ENCODE data around the gene SLC25A12.

SLC25A12 gene

GRCh38 chr2:171883275-171883893 lies 10.7 kb downstream of the SLC25A12 start:
- no peak for DNase-seq (ENCODE audit: low read depth in 2 of 2)

GRCh38 chr2:171882089-171882769 lies 11.8 kb downstream of the SLC25A12 start:
- no peak for DNase-seq (ENCODE audit: low read depth in 2 of 2)

GRCh38 chr2:171880774-171881173 lies 13.3 kb downstream of the SLC25A12 start:
- DNase-seq (ENCODE audit: low read depth in 2 of 2), result no peak

GRCh38 chr2:171879865-171880264 lies 14.2 kb downstream of the SLC25A12 start:
- DNase-seq (ENCODE audit: low read depth in 2 of 2), result no peak

- no peak for DNase-seq (ENCODE audit: low read depth in 2 of 2)
Measured at GRCh38 chr2:171878481-171878993, 15.5 kb downstream of the SLC25A12 start.

- no peak for DNase-seq (ENCODE audit: low read depth in 2 of 2)
Measured at GRCh38 chr2:171874963-171875362, 19.1 kb downstream of the SLC25A12 start.

GRCh38 chr2:171874517-171874916 lies 19.5 kb downstream of the SLC25A12 start:
- no peak for DNase-seq (ENCODE audit: low read depth in 2 of 2)

GRCh38 chr2:171864357-171864985 lies 29.6 kb downstream of the SLC25A12 start:
- DNase-seq (ENCODE audit: low read depth in 2 of 2), result no peak

- DNase-seq (ENCODE audit: low read depth in 2 of 2), result no peak
Measured at GRCh38 chr2:171862501-171862900, 31.5 kb downstream of the SLC25A12 start.

- DNase-seq (ENCODE audit: low read depth in 2 of 2), result no peak
Measured at GRCh38 chr2:171858397-171858958, 35.6 kb downstream of the SLC25A12 start.

GRCh38 chr2:171855401-171855800 lies 38.6 kb downstream of the SLC25A12 start:
- DNase-seq (ENCODE audit: low read depth in 2 of 2), result no peak

- no peak for DNase-seq (ENCODE audit: low read depth in 2 of 2)
Measured at GRCh38 chr2:171852366-171852888, 41.6 kb downstream of the SLC25A12 start.

GRCh38 chr2:171847627-171848026 lies 46.4 kb downstream of the SLC25A12 start:
- DNase-seq (ENCODE audit: low read depth in 2 of 2), result no peak

GRCh38 chr2:171846894-171847293 lies 47.1 kb downstream of the SLC25A12 start:
- no peak for DNase-seq (ENCODE audit: low read depth in 2 of 2)

GRCh38 chr2:171841996-171842395 lies 52.0 kb downstream of the SLC25A12 start:
- no peak for DNase-seq (ENCODE audit: low read depth in 2 of 2)

GRCh38 chr2:171837736-171838135 lies 56.3 kb downstream of the SLC25A12 start:
- no peak for DNase-seq (ENCODE audit: low read depth in 2 of 2)

GRCh38 chr2:171836146-171836910 lies 57.7 kb downstream of the SLC25A12 start:
- DNase-seq (ENCODE audit: low read depth in 2 of 2), result no peak

- no peak for DNase-seq (ENCODE audit: low read depth in 2 of 2)
Measured at GRCh38 chr2:171835386-171835785, 58.7 kb downstream of the SLC25A12 start.

GRCh38 chr2:171834286-171834685 lies 59.8 kb downstream of the SLC25A12 start:
- no peak for DNase-seq (ENCODE audit: low read depth in 2 of 2)

GRCh38 chr2:171832489-171832888 lies 61.6 kb downstream of the SLC25A12 start:
- DNase-seq (ENCODE audit: low read depth in 2 of 2), result no peak

GRCh38 chr2:171830039-171830438 lies 64.0 kb downstream of the SLC25A12 start:
- no peak for DNase-seq (ENCODE audit: low read depth in 2 of 2)

GRCh38 chr2:171824086-171824485 lies 70.0 kb downstream of the SLC25A12 start:
- DNase-seq (ENCODE audit: low read depth in 2 of 2), result no peak

Measured in stimulated activated CD8-positive, alpha-beta memory T cell treated with anti-CD3 and anti-CD28 coated beads, Interleukin-7, amount 100 ng/mL, for 4 hours (primary cell).